Measurements from ENCODE around the gene LILRA1. TPM values are rescaled to one million over a fixed set of nuclear protein-coding genes. Genes with fewer than 3 reads are reported as not detected.
A peak's percentile ranks its signal among the peaks of the same experiment; 100 is the strongest.
"Not testable (repeated sequence)": the region's sequence is repeated elsewhere in the genome, so short reads cannot be mapped to it uniquely, and the experiment has no call there.

The LILRA1 gene
- total RNA-seq, 4 donors from 2014 or later, result 0.23 TPM; not detected in 3

DNA sequence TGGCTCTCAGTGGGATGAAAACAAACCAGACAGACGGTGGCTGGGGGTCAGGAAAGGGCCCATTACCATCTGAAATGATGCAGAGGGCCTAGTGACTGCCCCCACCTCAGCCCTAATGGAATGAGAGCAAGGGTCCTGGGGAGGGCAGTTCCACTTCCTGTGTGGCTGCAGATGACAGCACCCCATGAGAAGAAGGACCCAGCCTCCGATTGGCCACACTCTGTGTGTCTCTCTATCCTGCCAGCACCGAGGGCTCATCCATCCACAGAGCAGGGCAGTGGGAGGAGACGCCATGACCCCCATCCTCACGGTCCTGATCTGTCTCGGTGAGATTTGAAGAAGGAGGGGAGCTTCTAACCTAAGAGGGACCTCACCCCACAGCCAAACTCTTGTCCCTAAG lies 37.4 kb downstream of the LILRA1 start:
- 39 to 49% methylated on average over 5 to 6 of the region's 6 CpGs for WGBS, 2 donors
- H3K4me3 ChIP-seq (ENCODE audit: low read depth, poor library complexity, severe bottlenecking), result no peak overlapping the region
- TF ChIP-seq, protein P1, sequence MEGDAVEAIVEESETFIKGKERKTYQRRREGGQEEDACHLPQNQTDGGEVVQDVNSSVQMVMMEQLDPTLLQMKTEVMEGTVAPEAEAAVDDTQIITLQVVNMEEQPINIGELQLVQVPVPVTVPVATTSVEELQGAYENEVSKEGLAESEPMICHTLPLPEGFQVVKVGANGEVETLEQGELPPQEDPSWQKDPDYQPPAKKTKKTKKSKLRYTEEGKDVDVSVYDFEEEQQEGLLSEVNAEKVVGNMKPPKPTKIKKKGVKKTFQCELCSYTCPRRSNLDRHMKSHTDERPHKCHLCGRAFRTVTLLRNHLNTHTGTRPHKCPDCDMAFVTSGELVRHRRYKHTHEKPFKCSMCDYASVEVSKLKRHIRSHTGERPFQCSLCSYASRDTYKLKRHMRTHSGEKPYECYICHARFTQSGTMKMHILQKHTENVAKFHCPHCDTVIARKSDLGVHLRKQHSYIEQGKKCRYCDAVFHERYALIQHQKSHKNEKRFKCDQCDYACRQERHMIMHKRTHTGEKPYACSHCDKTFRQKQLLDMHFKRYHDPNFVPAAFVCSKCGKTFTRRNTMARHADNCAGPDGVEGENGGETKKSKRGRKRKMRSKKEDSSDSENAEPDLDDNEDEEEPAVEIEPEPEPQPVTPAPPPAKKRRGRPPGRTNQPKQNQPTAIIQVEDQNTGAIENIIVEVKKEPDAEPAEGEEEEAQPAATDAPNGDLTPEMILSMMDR (IDR thresholded peaks at IDR 0.05), result no peak
- DNase-seq (ENCODE audit: low spot score in 2 of 2), result no peak
- intact Hi-C loops (cut with DNase I; ENCODE audit: low total_unique reads), result no loop called here

DNA sequence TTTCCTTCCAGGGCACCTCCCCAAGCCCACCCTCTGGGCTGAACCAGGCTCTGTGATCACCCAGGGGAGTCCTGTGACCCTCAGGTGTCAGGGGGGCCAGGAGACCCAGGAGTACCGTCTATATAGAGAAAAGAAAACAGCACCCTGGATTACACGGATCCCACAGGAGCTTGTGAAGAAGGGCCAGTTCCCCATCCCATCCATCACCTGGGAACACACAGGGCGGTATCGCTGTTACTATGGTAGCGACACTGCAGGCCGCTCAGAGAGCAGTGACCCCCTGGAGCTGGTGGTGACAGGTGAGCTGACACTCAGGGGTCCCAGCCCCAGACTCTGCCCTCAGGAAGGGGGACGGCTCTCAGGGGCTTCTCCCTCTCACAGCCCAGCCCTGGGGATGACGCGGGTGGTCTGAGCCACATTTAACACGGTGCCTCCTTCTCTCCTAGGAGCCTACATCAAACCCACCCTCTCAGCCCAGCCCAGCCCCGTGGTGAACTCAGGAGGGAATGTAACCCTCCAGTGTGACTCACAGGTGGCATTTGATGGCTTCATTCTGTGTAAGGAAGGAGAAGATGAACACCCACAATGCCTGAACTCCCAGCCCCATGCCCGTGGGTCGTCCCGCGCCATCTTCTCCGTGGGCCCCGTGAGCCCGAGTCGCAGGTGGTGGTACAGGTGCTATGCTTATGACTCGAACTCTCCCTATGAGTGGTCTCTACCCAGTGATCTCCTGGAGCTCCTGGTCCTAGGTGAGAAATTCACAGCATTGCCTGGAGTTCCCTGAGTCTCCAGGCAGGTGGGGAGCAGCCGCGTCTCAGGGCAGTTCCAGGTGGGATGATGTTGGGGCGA lies 38.3 kb downstream of the LILRA1 start:
- 75% methylated on average over 23 of the region's 23 CpGs for WGBS, 2 donors
- H3K4me3 ChIP-seq (ENCODE audit: low read depth, poor library complexity, severe bottlenecking); DNase-seq (ENCODE audit: low spot score in 2 of 2); intact Hi-C loops (cut with DNase I; ENCODE audit: low total_unique reads): not testable (repeated sequence)

DNA sequence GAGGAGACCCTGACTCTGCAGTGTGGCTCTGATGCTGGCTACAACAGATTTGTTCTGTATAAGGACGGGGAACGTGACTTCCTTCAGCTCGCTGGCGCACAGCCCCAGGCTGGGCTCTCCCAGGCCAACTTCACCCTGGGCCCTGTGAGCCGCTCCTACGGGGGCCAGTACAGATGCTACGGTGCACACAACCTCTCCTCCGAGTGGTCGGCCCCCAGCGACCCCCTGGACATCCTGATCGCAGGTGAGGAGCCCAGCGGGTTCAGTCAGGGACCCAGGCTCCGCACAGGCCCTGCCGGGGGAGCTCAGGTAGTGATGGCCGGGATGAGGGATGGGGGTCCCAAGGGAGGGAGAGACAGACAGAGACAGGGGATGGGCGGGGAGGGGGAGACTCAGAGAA lies 39.1 kb downstream of the LILRA1 start:
- 79% methylated on average over 10 to 16 of the region's 16 CpGs for WGBS, 2 donors
- DNase-seq (ENCODE audit: low spot score in 2 of 2); H3K4me3 ChIP-seq (ENCODE audit: low read depth, poor library complexity, severe bottlenecking); intact Hi-C loops (cut with DNase I; ENCODE audit: low total_unique reads): not testable (repeated sequence)

DNA sequence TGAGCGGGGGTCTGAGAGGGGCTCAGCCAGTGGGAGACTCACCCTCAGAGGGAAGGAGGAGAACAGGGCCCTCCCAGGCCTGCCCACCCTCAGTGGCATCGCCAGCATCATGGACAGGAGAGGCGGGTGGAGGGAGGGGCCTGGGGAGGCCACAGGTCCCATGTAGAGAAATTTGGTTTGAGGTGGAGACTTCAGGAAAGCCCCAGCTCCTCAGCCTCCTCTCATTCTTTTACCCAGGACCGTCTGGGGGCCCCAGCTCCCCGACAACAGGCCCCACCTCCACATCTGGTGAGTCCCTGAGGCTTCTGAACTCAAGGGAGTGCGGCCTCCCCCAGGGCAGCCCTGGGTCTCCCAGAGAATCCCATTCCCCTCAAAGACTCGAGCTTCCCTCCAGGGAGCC lies 40.0 kb downstream of the LILRA1 start:
- intact Hi-C loops (cut with DNase I; ENCODE audit: low total_unique reads), result no loop called here
- DNase-seq (ENCODE audit: low spot score in 2 of 2), result no peak
- H3K4me3 ChIP-seq (ENCODE audit: low read depth, poor library complexity, severe bottlenecking), result no peak overlapping the region
- no peak for TF ChIP-seq POLR2A (IDR thresholded peaks at IDR 0.05)
- TF ChIP-seq, protein P1 (IDR thresholded peaks at IDR 0.05), result no peak
- 60 to 65% methylated on average over 6 to 7 of the region's 7 CpGs for WGBS, 2 donors

DNA sequence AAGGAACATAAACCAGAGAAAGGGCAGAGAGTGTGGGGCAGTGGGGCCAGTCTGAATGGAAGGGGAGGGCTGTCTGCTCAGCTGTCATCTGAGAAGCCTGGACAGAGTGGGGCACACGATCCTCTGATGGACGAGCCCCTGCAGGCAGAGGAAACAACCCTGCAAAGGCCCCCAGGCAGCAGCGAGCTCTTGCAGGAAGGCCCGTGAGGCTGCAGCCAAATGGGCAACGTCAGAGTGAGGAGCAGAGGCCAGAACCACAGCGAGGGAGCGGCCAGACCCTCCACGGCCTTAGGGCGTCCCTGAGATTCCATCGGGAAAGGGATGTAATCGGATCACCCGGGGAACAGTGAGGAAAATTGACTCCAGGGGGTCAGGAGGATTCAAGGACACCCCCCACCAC lies 42.6 kb downstream of the LILRA1 start:
- H3K4me3 ChIP-seq (ENCODE audit: low read depth, poor library complexity, severe bottlenecking); intact Hi-C loops (cut with DNase I; ENCODE audit: low total_unique reads); DNase-seq (ENCODE audit: low spot score in 2 of 2): not testable (repeated sequence)
- 21 to 37% methylated on average over 12 of the region's 12 CpGs for WGBS, 2 donors

DNA sequence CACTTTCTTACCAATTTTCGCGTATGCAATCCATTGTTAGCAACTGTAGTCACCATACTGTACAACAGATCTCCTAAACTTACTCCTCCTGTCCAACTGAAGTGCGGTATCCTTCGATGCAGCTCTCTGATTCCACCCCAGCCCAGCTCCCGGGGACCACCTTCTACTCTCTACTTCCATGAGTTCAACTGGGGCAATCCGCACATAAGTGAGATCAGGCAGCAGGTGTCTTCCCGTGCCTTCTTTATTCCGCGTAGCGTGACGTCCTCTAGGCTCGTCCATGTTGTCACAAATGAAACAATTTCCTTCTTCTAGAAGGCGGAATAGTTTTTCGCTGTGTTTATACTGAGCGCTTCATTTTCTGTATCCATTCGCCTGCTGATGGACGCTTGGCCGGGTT lies 45.3 kb downstream of the LILRA1 start:
- TF ChIP-seq, protein P1 (IDR thresholded peaks at IDR 0.05), result no peak
- TF ChIP-seq POLR2A (IDR thresholded peaks at IDR 0.05), result no peak
- no peak overlapping the region for H3K4me3 ChIP-seq (ENCODE audit: low read depth, poor library complexity, severe bottlenecking)
- WGBS, 2 donors, result 92% methylated on average over 18 of the region's 18 CpGs
- no peak for DNase-seq (ENCODE audit: low spot score in 2 of 2)
- intact Hi-C loops (cut with DNase I; ENCODE audit: low total_unique reads), result no loop called here

DNA sequence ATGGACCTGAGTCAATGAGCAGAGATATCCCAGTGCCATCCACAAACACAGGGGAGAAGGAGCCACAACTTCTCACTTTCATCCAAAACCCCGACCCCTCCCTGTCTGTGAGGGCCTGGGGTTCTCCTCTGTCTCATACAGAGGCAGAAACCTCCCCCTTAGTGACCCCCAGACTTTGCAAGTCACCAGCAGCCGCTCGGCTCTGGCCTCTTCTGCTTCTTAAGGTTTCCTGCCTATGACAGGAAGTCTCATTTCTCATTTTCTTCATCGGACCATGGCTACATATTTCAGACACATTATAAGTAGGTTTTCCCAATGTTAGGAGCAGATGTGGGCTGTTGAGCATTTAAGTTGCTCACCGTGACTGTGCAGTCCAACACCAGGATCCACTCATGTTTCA lies 49.5 kb downstream of the LILRA1 start:
- 70 to 77% methylated on average over 5 of the region's 5 CpGs for WGBS, 2 donors
- DNase-seq (ENCODE audit: low spot score in 2 of 2), result peak in 1 of 2 donors; percentile 73
- H3K4me3 ChIP-seq (ENCODE audit: low read depth, poor library complexity, severe bottlenecking); intact Hi-C loops (cut with DNase I; ENCODE audit: low total_unique reads): not testable (repeated sequence)

DNA sequence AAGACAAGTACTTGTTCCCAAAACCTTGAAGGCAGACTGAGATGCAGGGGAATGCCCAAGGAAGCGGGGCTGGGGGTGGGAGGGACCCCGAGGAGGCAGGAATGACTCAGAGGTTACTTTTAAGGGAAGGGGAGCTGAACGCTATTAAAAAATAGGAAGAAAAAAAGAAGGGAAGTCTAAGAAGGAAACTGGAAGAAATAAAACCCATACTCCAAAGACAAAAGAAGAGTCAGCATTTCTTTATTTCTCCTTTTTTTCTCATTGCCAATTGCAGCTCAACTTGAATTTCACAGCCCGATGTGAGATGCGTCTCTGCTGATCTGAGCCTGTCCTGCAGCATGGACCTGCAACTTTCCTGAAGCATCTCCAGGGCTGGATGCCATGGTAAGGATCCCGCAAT lies 50.2 kb downstream of the LILRA1 start:
- 68 to 76% methylated on average over 6 of the region's 6 CpGs for WGBS, 2 donors
- intact Hi-C loops (cut with DNase I; ENCODE audit: low total_unique reads); H3K4me3 ChIP-seq (ENCODE audit: low read depth, poor library complexity, severe bottlenecking): not testable (repeated sequence)
- DNase-seq (ENCODE audit: low spot score in 2 of 2), result peak in 1 of 2 donors; percentile 68
